ENCODE data around the gene PDIA6.

DNA sequence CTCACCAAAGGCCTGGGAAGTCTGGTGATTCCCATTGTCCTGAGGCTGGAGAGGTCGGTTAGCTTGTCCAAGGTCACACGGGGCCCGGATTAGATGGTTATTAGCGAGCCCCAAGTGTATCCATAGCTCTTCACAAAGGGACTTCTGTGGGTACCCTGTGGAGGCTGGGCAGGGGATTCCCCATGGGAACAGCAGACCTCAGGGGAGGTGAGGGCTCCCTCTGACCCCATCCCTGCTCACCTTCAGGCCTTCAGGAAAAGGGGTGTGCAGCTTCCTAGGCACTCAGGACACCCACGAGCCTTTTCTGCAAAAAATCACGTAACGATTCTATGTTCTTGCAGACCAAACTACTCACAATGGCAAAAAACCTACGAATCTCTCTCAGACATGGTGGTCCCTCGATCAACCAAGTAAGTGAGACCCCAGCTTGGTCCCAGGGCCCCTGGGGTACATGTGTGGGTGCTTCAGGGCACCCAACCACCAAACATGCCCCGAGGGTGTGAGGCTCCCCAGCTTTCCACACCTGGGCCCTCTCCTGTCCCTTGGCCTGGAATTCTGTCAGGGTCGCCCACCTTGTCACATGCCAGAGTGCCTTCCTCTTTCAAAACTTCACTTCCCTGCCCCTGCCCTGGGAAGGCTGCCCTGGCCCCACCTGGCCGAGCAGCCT lies 40.3 kb downstream of the PDIA6 start:
- TF ChIP-seq, protein P1, sequence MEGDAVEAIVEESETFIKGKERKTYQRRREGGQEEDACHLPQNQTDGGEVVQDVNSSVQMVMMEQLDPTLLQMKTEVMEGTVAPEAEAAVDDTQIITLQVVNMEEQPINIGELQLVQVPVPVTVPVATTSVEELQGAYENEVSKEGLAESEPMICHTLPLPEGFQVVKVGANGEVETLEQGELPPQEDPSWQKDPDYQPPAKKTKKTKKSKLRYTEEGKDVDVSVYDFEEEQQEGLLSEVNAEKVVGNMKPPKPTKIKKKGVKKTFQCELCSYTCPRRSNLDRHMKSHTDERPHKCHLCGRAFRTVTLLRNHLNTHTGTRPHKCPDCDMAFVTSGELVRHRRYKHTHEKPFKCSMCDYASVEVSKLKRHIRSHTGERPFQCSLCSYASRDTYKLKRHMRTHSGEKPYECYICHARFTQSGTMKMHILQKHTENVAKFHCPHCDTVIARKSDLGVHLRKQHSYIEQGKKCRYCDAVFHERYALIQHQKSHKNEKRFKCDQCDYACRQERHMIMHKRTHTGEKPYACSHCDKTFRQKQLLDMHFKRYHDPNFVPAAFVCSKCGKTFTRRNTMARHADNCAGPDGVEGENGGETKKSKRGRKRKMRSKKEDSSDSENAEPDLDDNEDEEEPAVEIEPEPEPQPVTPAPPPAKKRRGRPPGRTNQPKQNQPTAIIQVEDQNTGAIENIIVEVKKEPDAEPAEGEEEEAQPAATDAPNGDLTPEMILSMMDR (conservative IDR thresholded peaks at IDR 0.05 in 1 of 2, IDR thresholded peaks at IDR 0.05 in 1 of 2; ENCODE audit: low read depth in 1 of 2, low read length in 2 of 2): no peak
- TF ChIP-seq EZH2 (IDR thresholded peaks at IDR 0.05; ENCODE audit: low read length, missing control alignments): no peak

Measured in fibroblast of lung (primary cell).